ENCODE data around the gene CIAO2A. TPM values are rescaled to one million over a fixed set of nuclear protein-coding genes. Genes with fewer than 3 reads are reported as not detected.
"Not testable (repeated sequence)": the region's sequence is repeated elsewhere in the genome, so short reads cannot be mapped to it uniquely, and the experiment has no call there.

Gene CIAO2A
- total and polyA plus RNA-seq, 8 donors, result 51.4 to 73.0 (median 59.2) TPM

- no peak for TF ChIP-seq CTCF (IDR thresholded peaks at IDR 0.05)
- H3K36me3 ChIP-seq, result peaks cover 0 to 20% of the 10 kb centered on the region in 2 donors
- peak overlapping the region; percentile 90 to 95 for H3K27ac ChIP-seq
- no peak for DNase-seq
- no peaks in the 10 kb centered on the region for H3K9me3 ChIP-seq
- no peaks in the 10 kb centered on the region for H3K27me3 ChIP-seq
- no peak for ATAC-seq
- intact Hi-C loops (cut with DNase I), result no loop called here
- peak overlapping the region in 1 of 2 donors; percentile 81 for H3K4me3 ChIP-seq
- peaks cover 11 to 69% of the 10 kb centered on the region in 2 donors for H3K4me1 ChIP-seq
These were observed 1.4 kb downstream of the CIAO2A start for GRCh38 chr15:64092075-64092820.

GRCh38 chr15:64090527-64090926 is 3.1 kb downstream of the CIAO2A start:
- no peak for DNase-seq

GRCh38 chr15:64089543-64090280 is 3.9 kb downstream of the CIAO2A start:
- no peak for TF ChIP-seq CTCF (IDR thresholded peaks at IDR 0.05)
- intact Hi-C loops (cut with DNase I), result no loop called here
- no peak overlapping the region for H3K4me3 ChIP-seq
- H3K36me3 ChIP-seq, result peaks cover 0 to 40% of the 10 kb centered on the region in 2 donors
- no peaks in the 10 kb centered on the region for H3K9me3 ChIP-seq
- ATAC-seq (no peak), DNase-seq (no peak)
- no peaks in the 10 kb centered on the region for H3K27me3 ChIP-seq
- peak overlapping the region; percentile 55 to 78 for H3K27ac ChIP-seq
- H3K4me1 ChIP-seq, result peaks cover 5 to 54% of the 10 kb centered on the region in 2 donors

More at GRCh38 chr15:64090527-64090926, 3.1 kb downstream of the CIAO2A start:
- TF ChIP-seq CTCF (IDR thresholded peaks at IDR 0.05), result no peak
- peak overlapping the region; percentile 55 to 78 for H3K27ac ChIP-seq
- no peak for ATAC-seq
- no peaks in the 10 kb centered on the region for H3K27me3 ChIP-seq
- peaks cover 0 to 32% of the 10 kb centered on the region in 2 donors for H3K36me3 ChIP-seq
- H3K4me1 ChIP-seq, result peaks cover 10 to 62% of the 10 kb centered on the region in 2 donors
- no peaks in the 10 kb centered on the region for H3K9me3 ChIP-seq
- intact Hi-C loops (cut with DNase I), result no loop called here
- no peak overlapping the region for H3K4me3 ChIP-seq

- intact Hi-C loops (cut with DNase I), result no loop called here
- Histone ChIP-seq H3K9me3 (no peaks in the 10 kb centered on the region), H3K27me3 (no peaks in the 10 kb centered on the region), H3K4me1 (no peaks in the 10 kb centered on the region), H3K27ac (no peak overlapping the region), H3K4me3 (no peak overlapping the region), H3K36me3 (peaks cover 5 to 65% of the 10 kb centered on the region in 2 donors)
- no peak for TF ChIP-seq CTCF (IDR thresholded peaks at IDR 0.05)
- DNase-seq (no peak), ATAC-seq (no peak)
These were observed 10.9 kb downstream of the CIAO2A start for GRCh38 chr15:64082757-64083156.

GRCh38 chr15:64073496-64073895 is 20.1 kb downstream of the CIAO2A start:
- H3K27me3 ChIP-seq; intact Hi-C loops (cut with DNase I); DNase-seq; H3K9me3 ChIP-seq; H3K4me3 ChIP-seq; ATAC-seq: not testable (repeated sequence)
- Histone ChIP-seq H3K4me1 (peaks cover 14 to 41% of the 10 kb centered on the region in 2 donors), H3K36me3 (peaks cover 0 to 40% of the 10 kb centered on the region in 2 donors), H3K27ac (peak overlapping the region in 1 of 2 donors; percentile 73)
